Panc1 (cell line): ENCODE measurements around the gene GNAS. TPM values are rescaled to one million over a fixed set of nuclear protein-coding genes. Genes with fewer than 3 reads are reported as not detected.

Experiments
- ATAC-seq: fragments of 200-7000 bp; cut with Tn5 transposase; 2 replicates; pipeline ENCODE4 v1.9.1; 2020; ENCODE audit warnings: mild to moderate bottlenecking, moderate library complexity
- BruUV-seq: library from RNA; stranded (reverse); fragments of 400-500 nt; replicated peaks from 2 replicates; lab custom pipeline; 2021; lab: Mats Ljungman, UMichigan
- CTCF ChIA-PET: fragments of 300-600 bp; sonication (Branson Sonifier 250); formaldehyde crosslinking; loops from one replicate; lab custom pipeline; 2022; ENCODE audit warnings: antibody characterized with exemption; lab: Charles Lee
- POLR2A ChIA-PET: fragments of 300-600 bp; sonication (Branson Sonifier 250); formaldehyde crosslinking; loops from one replicate; lab custom pipeline; 2022; ENCODE audit warnings: antibody characterized with exemption; lab: Charles Lee
- DNase-seq: peaks from one replicate; pipeline ENCODE4 v3.0.0-alpha.2; 2010; ENCODE audit warnings: low read depth, low spot score
- H3K27ac ChIP-seq: 2 replicates; pipeline ENCODE4 v1.5.1; 2011; ENCODE audit warnings: mild to moderate bottlenecking, low read length, inconsistent platforms
- H3K27me3 ChIP-seq: fragments of 200-500 bp; sonication (Bioruptor generic); 2 replicates; pipeline ENCODE4 v1.6.0; 2014; ENCODE audit warnings: low read length, inconsistent platforms; ENCODE audit not compliant: control insufficient read depth, insufficient read depth
- H3K36me3 ChIP-seq: fragments of 200-500 bp; sonication (Bioruptor generic); 2 replicates; pipeline ENCODE4 v1.5.1; 2014; ENCODE audit warnings: inconsistent platforms, mild to moderate bottlenecking, low read length, moderate library complexity; ENCODE audit not compliant: control insufficient read depth, insufficient read depth
- H3K4me1 ChIP-seq: 2 replicates; pipeline ENCODE4 v1.5.1; 2011; ENCODE audit warnings: inconsistent platforms, mild to moderate bottlenecking, low read length, moderate library complexity; ENCODE audit not compliant: control insufficient read depth, insufficient read depth
- H3K4me3 ChIP-seq, 2 experiments: 2 replicates each; pipeline ENCODE4 v1.5.1; 2011 to 2012; ENCODE audit warnings: low read depth in 2 of 2, low read length in 2 of 2, mild to moderate bottlenecking in 2 of 2, inconsistent platforms in 1 of 2, moderate library complexity in 1 of 2
- H3K9me3 ChIP-seq: fragments of 200-500 bp; sonication (Bioruptor generic); 2 replicates; pipeline ENCODE4 v1.5.1; 2014; ENCODE audit warnings: low read depth, mild to moderate bottlenecking, inconsistent platforms, low read length, moderate library complexity; ENCODE audit not compliant: control insufficient read depth, insufficient read depth
- POLR2AphosphoS5 ChIP-seq: IDR thresholded peaks from 2 replicates; pipeline ENCODE4 v1.6.1; 2012; ENCODE audit warnings: mild to moderate bottlenecking, low read depth, low read length, moderate library complexity
- SIN3A ChIP-seq: IDR thresholded peaks from 2 replicates; pipeline ENCODE4 v1.6.1; 2012; ENCODE audit warnings: low read depth, mild to moderate bottlenecking, low read length, moderate library complexity, borderline replicate concordance; ENCODE audit not compliant: insufficient read depth
- TCF7L2 ChIP-seq: IDR thresholded peaks from 2 replicates; pipeline ENCODE4 v1.6.1; 2011; ENCODE audit warnings: mild to moderate bottlenecking, low read depth, low read length, inconsistent platforms
- in situ Hi-C: cut with HindIII; loops from 2 replicates; pipeline ENCODE4 v1.10.0; 2016; ENCODE audit warnings: low sequenced_read_pairs, low pct_unique_long_range_greater_than_20kb
- intact Hi-C: fragments of 100-400 bp; cut with micrococcal nuclease; formaldehyde crosslinking; loops from one replicate; pipeline ENCODE4 v1.10.0; 2022; ENCODE audit not compliant: unreplicated experiment
- total RNA-seq: library from RNA; stranded (reverse); gene quantifications from one replicate; pipeline ENCODE4 v1.2.1, GENCODE V29; 2021; ENCODE audit not compliant: unreplicated experiment
- TF ChIP-seq, protein P1 (sequence below), 2 experiments: IDR thresholded peaks; 2 replicates each; pipeline ENCODE4 v1.6.1; 2011 to 2012; ENCODE audit warnings: low read depth in 2 of 2, control low read depth in 1 of 2, low read length in 1 of 2, mild to moderate bottlenecking in 1 of 2, moderate library complexity in 1 of 2; ENCODE audit not compliant: insufficient read depth in 1 of 2
- TF ChIP-seq, protein P2 (sequence below): fragments of 450-650 bp; IDR thresholded peaks from 2 replicates; pipeline ENCODE4 v1.5.1; 2017; ENCODE audit warnings: mild to moderate bottlenecking

GNAS gene
- total RNA-seq, 1 experiment from 2014 or later = 756 TPM

DNA sequence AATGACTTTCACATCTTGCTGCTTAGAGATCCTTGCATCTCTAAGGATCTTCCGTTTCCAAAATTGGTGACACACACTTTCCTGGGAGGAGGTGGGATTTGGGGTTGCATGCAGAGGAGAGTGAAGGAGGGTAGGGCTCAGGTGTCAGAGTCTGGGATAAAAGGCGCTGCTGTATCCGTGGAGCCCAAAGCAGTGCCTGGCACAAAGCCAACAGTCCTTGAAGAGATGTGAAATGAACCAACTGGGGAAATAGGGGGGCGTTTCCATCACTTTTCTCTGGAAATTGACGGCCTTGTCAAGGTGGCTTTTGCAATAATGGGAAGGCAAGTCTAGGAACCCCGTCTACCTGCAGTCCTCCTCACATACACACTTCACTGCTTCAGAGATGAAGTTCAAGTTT is 69.0 kb downstream of the GNAS start:
- Histone ChIP-seq H3K36me3 (no peaks in the 10 kb centered on the region), H3K27me3 (peaks cover 5% of the 10 kb centered on the region; the same call in 1 of the 2 replicates), H3K27ac (no peak overlapping the region), H3K4me1 (no peaks in the 10 kb centered on the region), H3K4me3 (no peak overlapping the region), H3K9me3 (no peaks in the 10 kb centered on the region)
- TF ChIP-seq POLR2AphosphoS5 = no peak
- TF ChIP-seq, protein P1, sequence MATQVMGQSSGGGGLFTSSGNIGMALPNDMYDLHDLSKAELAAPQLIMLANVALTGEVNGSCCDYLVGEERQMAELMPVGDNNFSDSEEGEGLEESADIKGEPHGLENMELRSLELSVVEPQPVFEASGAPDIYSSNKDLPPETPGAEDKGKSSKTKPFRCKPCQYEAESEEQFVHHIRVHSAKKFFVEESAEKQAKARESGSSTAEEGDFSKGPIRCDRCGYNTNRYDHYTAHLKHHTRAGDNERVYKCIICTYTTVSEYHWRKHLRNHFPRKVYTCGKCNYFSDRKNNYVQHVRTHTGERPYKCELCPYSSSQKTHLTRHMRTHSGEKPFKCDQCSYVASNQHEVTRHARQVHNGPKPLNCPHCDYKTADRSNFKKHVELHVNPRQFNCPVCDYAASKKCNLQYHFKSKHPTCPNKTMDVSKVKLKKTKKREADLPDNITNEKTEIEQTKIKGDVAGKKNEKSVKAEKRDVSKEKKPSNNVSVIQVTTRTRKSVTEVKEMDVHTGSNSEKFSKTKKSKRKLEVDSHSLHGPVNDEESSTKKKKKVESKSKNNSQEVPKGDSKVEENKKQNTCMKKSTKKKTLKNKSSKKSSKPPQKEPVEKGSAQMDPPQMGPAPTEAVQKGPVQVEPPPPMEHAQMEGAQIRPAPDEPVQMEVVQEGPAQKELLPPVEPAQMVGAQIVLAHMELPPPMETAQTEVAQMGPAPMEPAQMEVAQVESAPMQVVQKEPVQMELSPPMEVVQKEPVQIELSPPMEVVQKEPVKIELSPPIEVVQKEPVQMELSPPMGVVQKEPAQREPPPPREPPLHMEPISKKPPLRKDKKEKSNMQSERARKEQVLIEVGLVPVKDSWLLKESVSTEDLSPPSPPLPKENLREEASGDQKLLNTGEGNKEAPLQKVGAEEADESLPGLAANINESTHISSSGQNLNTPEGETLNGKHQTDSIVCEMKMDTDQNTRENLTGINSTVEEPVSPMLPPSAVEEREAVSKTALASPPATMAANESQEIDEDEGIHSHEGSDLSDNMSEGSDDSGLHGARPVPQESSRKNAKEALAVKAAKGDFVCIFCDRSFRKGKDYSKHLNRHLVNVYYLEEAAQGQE (IDR thresholded peaks at IDR 0.05; ENCODE audit: insufficient read depth in 1 of 2, low read depth in 2 of 2, low read length in 1 of 2) = no peak
- TF ChIP-seq TCF7L2 = no peak
- TF ChIP-seq, protein P2, sequence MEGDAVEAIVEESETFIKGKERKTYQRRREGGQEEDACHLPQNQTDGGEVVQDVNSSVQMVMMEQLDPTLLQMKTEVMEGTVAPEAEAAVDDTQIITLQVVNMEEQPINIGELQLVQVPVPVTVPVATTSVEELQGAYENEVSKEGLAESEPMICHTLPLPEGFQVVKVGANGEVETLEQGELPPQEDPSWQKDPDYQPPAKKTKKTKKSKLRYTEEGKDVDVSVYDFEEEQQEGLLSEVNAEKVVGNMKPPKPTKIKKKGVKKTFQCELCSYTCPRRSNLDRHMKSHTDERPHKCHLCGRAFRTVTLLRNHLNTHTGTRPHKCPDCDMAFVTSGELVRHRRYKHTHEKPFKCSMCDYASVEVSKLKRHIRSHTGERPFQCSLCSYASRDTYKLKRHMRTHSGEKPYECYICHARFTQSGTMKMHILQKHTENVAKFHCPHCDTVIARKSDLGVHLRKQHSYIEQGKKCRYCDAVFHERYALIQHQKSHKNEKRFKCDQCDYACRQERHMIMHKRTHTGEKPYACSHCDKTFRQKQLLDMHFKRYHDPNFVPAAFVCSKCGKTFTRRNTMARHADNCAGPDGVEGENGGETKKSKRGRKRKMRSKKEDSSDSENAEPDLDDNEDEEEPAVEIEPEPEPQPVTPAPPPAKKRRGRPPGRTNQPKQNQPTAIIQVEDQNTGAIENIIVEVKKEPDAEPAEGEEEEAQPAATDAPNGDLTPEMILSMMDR = no peak
- TF ChIP-seq SIN3A = no peak
- intact Hi-C loops (no loop called here), in situ Hi-C loops (no loop called here)
- DNase-seq (no peak), ATAC-seq (no peak)
- CTCF ChIA-PET = no interaction called here
- BruUV-seq = no TSS peak
- POLR2A ChIA-PET = no interaction called here

DNA sequence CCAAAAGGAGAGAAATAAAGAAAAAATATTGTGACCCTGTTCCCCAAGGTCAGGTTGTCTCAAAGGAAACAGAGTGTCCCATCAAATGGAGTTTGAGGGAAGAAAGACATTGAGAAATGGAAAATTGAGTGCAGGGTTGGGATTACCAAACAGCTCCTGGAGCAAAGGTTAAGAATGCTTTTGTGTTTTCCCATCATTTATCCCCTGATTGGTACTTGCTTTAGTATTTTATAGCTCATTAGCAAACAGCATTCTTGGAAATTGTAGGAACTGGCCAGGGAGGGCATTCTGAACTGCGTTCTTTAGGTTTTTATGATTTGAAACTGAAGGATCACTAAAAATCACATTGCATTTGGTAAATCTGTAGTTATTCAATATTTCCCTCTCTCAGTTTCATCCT is 69.5 kb downstream of the GNAS start:
- intact Hi-C loops (no loop called here), in situ Hi-C loops (no loop called here)
- no TSS peak for BruUV-seq
- ATAC-seq (no peak), DNase-seq (no peak)
- ChIA-PET POLR2A (no interaction called here), CTCF (no interaction called here)
- Histone ChIP-seq H3K36me3 (no peaks in the 10 kb centered on the region), H3K27me3 (peaks cover 5% of the 10 kb centered on the region; the same call in 1 of the 2 replicates), H3K4me3 (no peak overlapping the region), H3K27ac (no peak overlapping the region), H3K9me3 (no peaks in the 10 kb centered on the region), H3K4me1 (no peaks in the 10 kb centered on the region)
- TF ChIP-seq SIN3A (no peak), POLR2AphosphoS5 (no peak)

DNA sequence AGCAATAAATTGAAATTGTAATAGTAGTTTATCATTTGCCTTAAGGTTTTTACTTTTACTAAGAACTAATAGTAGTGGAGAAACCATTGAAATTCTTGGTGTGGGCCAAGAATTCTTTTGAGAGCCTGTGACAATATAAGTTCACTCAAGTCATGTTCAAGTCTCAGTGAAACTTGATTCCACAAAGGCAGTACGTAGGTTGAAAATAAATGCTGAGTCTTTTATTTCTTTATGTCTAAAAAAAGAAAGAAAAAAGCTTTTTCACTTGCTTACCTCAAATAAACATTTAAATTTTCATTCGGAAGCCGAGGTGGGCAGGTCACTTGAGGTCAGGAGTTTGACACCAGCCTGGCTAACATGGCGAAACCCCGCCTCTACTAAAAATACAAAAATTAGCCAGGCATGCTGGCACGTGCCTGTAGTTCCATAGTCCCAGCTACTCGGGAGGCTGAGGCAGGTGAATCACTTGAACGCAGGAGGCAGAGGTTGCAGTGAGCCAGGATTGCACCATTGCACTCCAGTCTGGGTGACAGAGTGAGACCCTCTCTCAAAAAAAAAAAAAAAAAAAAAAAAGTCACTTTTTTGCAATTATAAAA is 70.7 kb downstream of the GNAS start:
- Histone ChIP-seq H3K36me3 (no peaks in the 10 kb centered on the region), H3K27ac (no peak overlapping the region), H3K4me3 (no peak overlapping the region), H3K9me3 (no peaks in the 10 kb centered on the region), H3K4me1 (no peaks in the 10 kb centered on the region), H3K27me3 (peaks cover 5% of the 10 kb centered on the region; the same call in 1 of the 2 replicates)
- CTCF ChIA-PET = interaction anchor here (0.6 kb wide), 1 partner anchor 46 kb away, joined by 3 read pairs; no protein-coding TSS in a partner anchor
- BruUV-seq = no TSS peak
- TF ChIP-seq SIN3A (no peak), POLR2AphosphoS5 (no peak), TCF7L2 (no peak)
- TF ChIP-seq, protein P1 (IDR thresholded peaks at IDR 0.05; ENCODE audit: insufficient read depth in 1 of 2, low read depth in 2 of 2, low read length in 1 of 2) = no peak
- TF ChIP-seq, protein P2 = no peak
- DNase-seq (no peak), ATAC-seq (no peak)
- intact Hi-C loops = no loop called here
- in situ Hi-C loops = no loop called here
- POLR2A ChIA-PET = no interaction called here
